ENCODE data around the gene MEST. TPM values are rescaled to one million over a fixed set of nuclear protein-coding genes. Genes with fewer than 3 reads are reported as not detected.
"Not testable (repeated sequence)": the region's sequence is repeated elsewhere in the genome, so short reads cannot be mapped to it uniquely, and the experiment has no call there.

MEST gene
- total and polyA plus RNA-seq, 10 of the 15 experiments (the other 5 are each of a cell fraction or from before 2014, with no cell fraction given), result 1.0 to 18.2 (median 8.2) TPM

DNA sequence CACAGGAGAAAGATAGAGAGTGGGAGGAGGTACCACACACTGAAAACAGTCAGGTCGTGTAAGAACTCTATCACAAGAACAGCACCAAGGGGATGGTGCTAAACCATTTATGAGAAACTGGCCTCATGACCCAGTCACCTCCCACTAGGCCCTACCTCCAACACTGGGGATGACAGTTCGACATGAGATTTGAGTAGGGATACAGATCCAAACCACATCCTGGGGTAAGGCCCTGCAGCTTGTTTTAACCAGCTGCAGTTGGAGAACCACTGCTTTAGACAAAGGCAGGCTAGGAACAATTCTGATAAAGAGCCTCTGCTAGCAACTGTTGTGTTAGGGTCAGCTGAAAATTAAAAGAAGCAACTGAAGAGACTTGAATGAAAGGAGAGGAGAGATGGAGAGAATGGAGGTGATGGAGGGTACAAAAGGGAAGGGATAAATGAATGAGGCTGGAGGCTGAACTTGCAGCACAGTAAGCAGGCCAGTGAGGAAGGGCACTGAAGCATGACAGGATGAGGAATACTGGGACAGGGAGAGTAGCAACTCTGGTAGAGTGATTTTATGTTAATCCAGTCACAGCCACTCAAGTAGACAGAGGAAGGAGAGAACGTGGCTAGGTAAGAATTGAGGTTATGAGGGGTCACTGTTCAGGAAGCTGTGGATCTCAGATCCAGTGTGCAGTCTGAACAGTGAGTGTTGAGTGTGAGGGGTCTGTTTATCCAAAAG, 23.6 kb downstream of the MEST start:
- no peak overlapping the region for H3K4me2 ChIP-seq (ENCODE audit: control insufficient read depth, insufficient read depth)
- ChIA-PET RAD21 (ENCODE audit: unreplicated experiment) (no interaction called here), SMC1A (ENCODE audit: uncharacterized antibody, unreplicated experiment) (no interaction called here), CTCF (no interaction called here), POLR2A (no interaction called here)
- no peak for ATAC-seq
- H3K4me1 ChIP-seq (ENCODE audit: control insufficient read depth, insufficient read depth, low read length), result no peaks in the 10 kb centered on the region
- in situ Hi-C loops (cut with MboI) (no loop called here), intact Hi-C loops (cut with micrococcal nuclease; ENCODE audit: unreplicated experiment) (no loop called here)
- FAIRE-seq, result no peak
- no peaks in the 10 kb centered on the region for H3K27me3 ChIP-seq (replicated peaks in 1 of 2; ENCODE audit: control insufficient read depth in 2 of 2, insufficient read depth in 2 of 2, low read length in 1 of 2)
- H3K4me3 ChIP-seq, result no peak overlapping the region
- DNase-seq (ENCODE audit: low read depth, low spot score), result no peak
- no peak overlapping the region for H3K9ac ChIP-seq (ENCODE audit: control insufficient read depth, insufficient read depth, low read length)
- no peaks in the 10 kb centered on the region; a peak in 2 of 4 replicates for H3K36me3 ChIP-seq (ENCODE audit: control insufficient read depth in 2 of 2, insufficient read depth in 2 of 2, low read length in 1 of 2)
- H3K79me2 ChIP-seq (ENCODE audit: control insufficient read depth, insufficient read depth, low read length), result no peaks in the 10 kb centered on the region
- H2AFZ ChIP-seq (ENCODE audit: control insufficient read depth, low read depth, low read length), result no peak overlapping the region
- no peak overlapping the region for H3K27ac ChIP-seq (ENCODE audit: control insufficient read depth, insufficient read depth)
- TF ChIP-seq YY1 (IDR thresholded peaks at IDR 0.05; ENCODE audit: low read depth, low read length), result no peak
- no peak for TF ChIP-seq SREBF1 (IDR thresholded peaks at IDR 0.05; ENCODE audit: low read length)
- TF ChIP-seq RELA (IDR thresholded peaks at IDR 0.05; ENCODE audit: borderline replicate concordance, partially characterized antibody), result no peak
- TF ChIP-seq PAX5 (IDR thresholded peaks at IDR 0.05; ENCODE audit: borderline replicate concordance, low read depth, low read length), result peak; percentile 71; the same call in 1 of the 2 replicates
- no peak for TF ChIP-seq MEF2A (IDR thresholded peaks at IDR 0.05; ENCODE audit: insufficient read depth, low read depth, low read length)
- WGBS (ENCODE audit: insufficient coverage, insufficient replicate concordance, low lambda C conversion rate, missing lambda C conversion rate), result 72% methylated on average over 3 of the region's 3 CpGs
- H4K20me1 ChIP-seq (ENCODE audit: control insufficient read depth, insufficient read depth), result no peaks in the 10 kb centered on the region
- no peaks in the 10 kb centered on the region for H3K9me3 ChIP-seq (replicated peaks; ENCODE audit: control insufficient read depth, insufficient read depth, low read length)
- BruUV-seq (replicated peaks), result no TSS peak

DNA sequence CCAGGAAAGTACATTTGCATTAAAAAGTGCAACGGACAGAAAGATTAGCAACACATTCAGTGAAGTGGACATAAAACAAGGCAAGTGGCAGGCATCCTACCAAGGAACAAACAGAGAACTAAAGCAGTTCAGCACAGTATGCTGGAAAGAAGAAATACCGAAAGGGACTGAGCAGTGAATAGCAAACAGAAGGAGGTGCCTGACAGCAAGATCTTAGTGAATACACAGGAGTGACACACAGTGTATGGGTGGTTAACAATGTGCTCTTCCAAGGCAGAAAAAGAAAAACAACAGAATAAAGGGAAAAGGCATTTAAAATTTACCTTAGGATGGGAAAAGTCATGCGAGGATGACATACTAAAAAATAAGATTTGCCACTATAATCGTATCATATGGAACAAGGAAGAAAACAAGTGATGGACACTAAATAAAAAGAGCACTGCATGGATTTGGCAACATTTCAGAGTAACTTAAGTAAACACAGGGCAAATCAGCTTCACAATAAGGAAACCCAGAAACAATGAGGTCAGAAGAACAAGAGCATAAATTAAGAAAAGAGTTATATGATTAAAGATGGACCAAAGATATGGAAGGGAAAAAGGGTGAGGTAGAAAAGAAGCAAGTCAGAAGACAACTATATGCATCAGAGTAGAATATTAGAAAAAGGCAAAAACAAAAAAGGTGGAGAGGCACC, 29.5 kb downstream of the MEST start:
- SMC1A ChIA-PET (ENCODE audit: uncharacterized antibody, unreplicated experiment), result no interaction called here
- H3K9ac ChIP-seq (ENCODE audit: control insufficient read depth, insufficient read depth, low read length), result no peak overlapping the region
- in situ Hi-C loops (cut with MboI) (no loop called here), intact Hi-C loops (cut with micrococcal nuclease; ENCODE audit: unreplicated experiment) (no loop called here)
- no peak overlapping the region for H2AFZ ChIP-seq (ENCODE audit: control insufficient read depth, low read depth, low read length)
- no peak overlapping the region for H3K4me2 ChIP-seq (ENCODE audit: control insufficient read depth, insufficient read depth)
- H3K27me3 ChIP-seq (replicated peaks in 1 of 2; ENCODE audit: control insufficient read depth in 2 of 2, insufficient read depth in 2 of 2, low read length in 1 of 2), result no peaks in the 10 kb centered on the region
- H3K9me3 ChIP-seq (replicated peaks; ENCODE audit: control insufficient read depth, insufficient read depth, low read length), result no peaks in the 10 kb centered on the region
- POLR2A ChIA-PET, result no interaction called here
- ATAC-seq, result no peak
- no peaks in the 10 kb centered on the region for H3K79me2 ChIP-seq (ENCODE audit: control insufficient read depth, insufficient read depth, low read length)
- no peak for DNase-seq (ENCODE audit: low read depth, low spot score)
- H3K36me3 ChIP-seq (ENCODE audit: control insufficient read depth in 2 of 2, insufficient read depth in 2 of 2, low read length in 1 of 2), result no peaks in the 10 kb centered on the region; a peak in 1 of 4 replicates
- BruUV-seq (replicated peaks), result no TSS peak
- RAD21 ChIA-PET (ENCODE audit: unreplicated experiment), result no interaction called here
- TF ChIP-seq BCL11A (IDR thresholded peaks at IDR 0.05; ENCODE audit: low read depth, low read length), result no peak
- no peak for TF ChIP-seq POU2F2 (IDR thresholded peaks at IDR 0.05; ENCODE audit: borderline replicate concordance, low read depth, low read length)
- no peak overlapping the region for H3K27ac ChIP-seq (ENCODE audit: control insufficient read depth, insufficient read depth)
- WGBS (ENCODE audit: insufficient coverage, insufficient replicate concordance, low lambda C conversion rate, missing lambda C conversion rate), result 96% methylated on average over 4 of the region's 4 CpGs
- H3K4me3 ChIP-seq, result no peak overlapping the region
- CTCF ChIA-PET, result no interaction called here
- no peaks in the 10 kb centered on the region for H4K20me1 ChIP-seq (ENCODE audit: control insufficient read depth, insufficient read depth)
- H3K4me1 ChIP-seq (ENCODE audit: control insufficient read depth, insufficient read depth, low read length), result no peaks in the 10 kb centered on the region
- no peak for FAIRE-seq

DNA sequence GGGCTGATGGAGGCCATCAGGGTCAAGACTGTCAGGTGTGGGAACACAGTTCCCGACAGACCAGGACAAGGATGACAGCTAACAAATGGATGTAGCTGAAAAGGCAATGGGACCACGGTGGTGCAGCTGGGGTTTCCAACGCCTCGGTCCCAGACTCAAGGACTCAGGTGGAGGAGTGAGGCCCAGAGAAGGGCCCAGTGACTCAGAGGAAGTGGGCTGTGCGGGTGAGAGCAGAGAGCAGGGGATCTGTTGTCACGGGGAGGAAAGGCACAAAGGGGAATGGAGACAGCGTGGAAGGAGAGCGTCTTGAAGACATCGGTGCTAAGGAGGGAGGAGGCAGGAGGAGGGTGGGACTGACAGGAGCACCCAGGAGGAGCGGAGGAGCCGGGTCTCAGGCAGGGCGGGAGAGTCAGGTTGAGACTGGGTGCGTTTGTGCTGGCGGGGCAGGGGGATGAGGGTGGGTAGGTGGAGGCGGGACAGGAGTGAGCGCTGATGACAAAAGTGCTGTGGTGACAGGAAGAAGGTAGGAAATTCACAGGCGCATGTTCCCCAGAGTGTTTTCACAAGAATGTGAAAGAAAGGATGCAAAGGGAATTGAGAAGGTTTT, 31.7 kb downstream of the MEST start:
- ATAC-seq; H3K9me3 ChIP-seq (replicated peaks; ENCODE audit: control insufficient read depth, insufficient read depth, low read length); H3K79me2 ChIP-seq (ENCODE audit: control insufficient read depth, insufficient read depth, low read length); H3K36me3 ChIP-seq (ENCODE audit: control insufficient read depth in 2 of 2, insufficient read depth in 2 of 2, low read length in 1 of 2); H3K4me3 ChIP-seq; H2AFZ ChIP-seq (ENCODE audit: control insufficient read depth, low read depth, low read length); SMC1A ChIA-PET (ENCODE audit: uncharacterized antibody, unreplicated experiment); H3K27ac ChIP-seq (ENCODE audit: control insufficient read depth, insufficient read depth); in situ Hi-C loops (cut with MboI); POLR2A ChIA-PET; FAIRE-seq; H3K9ac ChIP-seq (ENCODE audit: control insufficient read depth, insufficient read depth, low read length); CTCF ChIA-PET; H3K4me1 ChIP-seq (ENCODE audit: control insufficient read depth, insufficient read depth, low read length); RAD21 ChIA-PET (ENCODE audit: unreplicated experiment); H3K27me3 ChIP-seq (replicated peaks in 1 of 2; ENCODE audit: control insufficient read depth in 2 of 2, insufficient read depth in 2 of 2, low read length in 1 of 2); BruUV-seq (replicated peaks); intact Hi-C loops (cut with micrococcal nuclease; ENCODE audit: unreplicated experiment); DNase-seq (ENCODE audit: low read depth, low spot score); H4K20me1 ChIP-seq (ENCODE audit: control insufficient read depth, insufficient read depth); H3K4me2 ChIP-seq (ENCODE audit: control insufficient read depth, insufficient read depth): not testable (repeated sequence)
- WGBS (ENCODE audit: insufficient coverage, insufficient replicate concordance, low lambda C conversion rate, missing lambda C conversion rate), result 92% methylated on average over 11 of the region's 17 CpGs

Data from GM12878 (cell line).